ENCODE measurements around the gene PKP1.

PKP1 gene

GRCh38 chr1:201322653-201323510, 39.6 kb downstream of the PKP1 start:
- POLR2A ChIA-PET: no interaction called here

GRCh38 chr1:201324306-201324705, 41.0 kb downstream of the PKP1 start:
- Histone ChIP-seq H3K9me3 (ENCODE audit: control insufficient read depth, insufficient read depth, low read depth, low read length) (no peaks in the 10 kb centered on the region), H3K4me3 (ENCODE audit: low read depth, low read length) (no peak overlapping the region), H3K27ac (ENCODE audit: extremely low read depth, low read depth, low read length) (no peak overlapping the region), H3K4me1 (ENCODE audit: control insufficient read depth, insufficient read depth, low read length) (no peaks in the 10 kb centered on the region), H3K36me3 (ENCODE audit: control insufficient read depth in 2 of 2, insufficient read depth in 1 of 2, low read length in 2 of 2) (no peaks in the 10 kb centered on the region)
- POLR2A ChIA-PET: no interaction called here
- CTCF ChIA-PET: interaction anchor here (0.6 to 1.3 kb wide), 2 partner anchors 23 to 33 kb away, joined by 3 to 9 read pairs; no protein-coding TSS in a partner anchor
- no peak for TF ChIP-seq ZXDB (tag by site-specific recombination; IDR thresholded peaks at IDR 0.05)
- TF ChIP-seq ZNF112 (tag by site-specific recombination; IDR thresholded peaks at IDR 0.05): no peak
- TF ChIP-seq BCL11A (tag by site-specific recombination; IDR thresholded peaks at IDR 0.05; ENCODE audit: low read depth): no peak
- no peak for TF ChIP-seq ZNF645 (tag by site-specific recombination; IDR thresholded peaks at IDR 0.05)
- TF ChIP-seq ZNF513 (tag by site-specific recombination; IDR thresholded peaks at IDR 0.05): no peak
- TF ChIP-seq ZSCAN4 (tag by site-specific recombination; IDR thresholded peaks at IDR 0.05): no peak
- TF ChIP-seq ZNF280C (tag by site-specific recombination; IDR thresholded peaks at IDR 0.05): no peak
- TF ChIP-seq ZNF19 (tag by site-specific recombination; IDR thresholded peaks at IDR 0.05; ENCODE audit: low read depth): no peak
- no peak for TF ChIP-seq ZNF558 (tag by site-specific recombination; IDR thresholded peaks at IDR 0.05)
- TF ChIP-seq ZNF747 (tag by site-specific recombination; IDR thresholded peaks at IDR 0.05): no peak

More at GRCh38 chr1:201322653-201323510, 39.6 kb downstream of the PKP1 start:
- Histone ChIP-seq H3K4me3 (ENCODE audit: low read depth, low read length) (no peak overlapping the region), H3K9me3 (ENCODE audit: control insufficient read depth, insufficient read depth, low read depth, low read length) (no peaks in the 10 kb centered on the region), H3K36me3 (ENCODE audit: control insufficient read depth in 2 of 2, insufficient read depth in 1 of 2, low read length in 2 of 2) (no peaks in the 10 kb centered on the region), H3K27ac (ENCODE audit: extremely low read depth, low read depth, low read length) (no peak overlapping the region), H3K4me1 (ENCODE audit: control insufficient read depth, insufficient read depth, low read length) (no peaks in the 10 kb centered on the region)
- TF ChIP-seq ZNF292 (tag by site-specific recombination; IDR thresholded peaks at IDR 0.05; ENCODE audit: borderline replicate concordance, low read depth) (no peak), ZNF843 (tag by site-specific recombination; IDR thresholded peaks at IDR 0.05) (no peak), ZIC2 (tag by site-specific recombination; IDR thresholded peaks at IDR 0.05) (no peak), ZEB2 (tag by site-specific recombination; IDR thresholded peaks at IDR 0.05) (no peak), ZFP41 (tag by site-specific recombination; IDR thresholded peaks at IDR 0.05; ENCODE audit: borderline replicate concordance) (no peak), ZNF398 (tag by site-specific recombination; IDR thresholded peaks at IDR 0.05) (no peak), ZNF132 (tag by site-specific recombination; IDR thresholded peaks at IDR 0.05; ENCODE audit: borderline replicate concordance) (no peak), ZSCAN23 (tag by site-specific recombination; IDR thresholded peaks at IDR 0.05) (no peak), TRIM28 (IDR thresholded peaks at IDR 0.05; ENCODE audit: borderline replicate concordance, low read length) (no peak), ZBTB1 (tag by site-specific recombination; IDR thresholded peaks at IDR 0.05) (no peak), ZNF239 (tag by site-specific recombination; IDR thresholded peaks at IDR 0.05) (no peak), ZNF521 (tag by site-specific recombination; IDR thresholded peaks at IDR 0.05) (no peak), ZNF747 (tag by site-specific recombination; IDR thresholded peaks at IDR 0.05) (no peak), ZNF704 (tag by site-specific recombination; IDR thresholded peaks at IDR 0.05) (no peak), GLI2 (tag by site-specific recombination; IDR thresholded peaks at IDR 0.05; ENCODE audit: borderline replicate concordance, low read depth) (no peak)
- CTCF ChIA-PET: interaction anchor here (0.5 to 1.3 kb wide), 2 partner anchors 24 to 499 kb away, joined by 6 to 9 read pairs; no protein-coding TSS in a partner anchor

Data from HEK293 (cell line).